ENCODE measurements around the gene TAOK1.

TAOK1 gene

GRCh38 chr17:29581583-29582253 is 191.6 kb downstream of the TAOK1 start:
- H3K9ac ChIP-seq (ENCODE audit: low read depth in 1 of 2, low read length in 2 of 2): no peak overlapping the region
- H3K9me3 ChIP-seq (ENCODE audit: control insufficient read depth in 1 of 2, low read length in 2 of 2): no peaks in the 10 kb centered on the region
- no peaks in the 10 kb centered on the region for H3K27me3 ChIP-seq (ENCODE audit: control insufficient read depth in 1 of 2, insufficient read depth in 2 of 2, low read length in 2 of 2)
- no peak overlapping the region for H3K4me3 ChIP-seq (ENCODE audit: low read depth in 1 of 2, low read length in 2 of 2)
- H3K36me3 ChIP-seq (ENCODE audit: control insufficient read depth in 1 of 2, insufficient read depth in 2 of 2, low read length in 2 of 2): peaks cover 15 to 37% of the 10 kb centered on the region in 2 donors
- H3K4me1 ChIP-seq (ENCODE audit: control insufficient read depth in 1 of 2, insufficient read depth in 2 of 2, low read length in 2 of 2): peaks cover 12 to 13% of the 10 kb centered on the region in 2 donors
- no peak overlapping the region for H3K27ac ChIP-seq (ENCODE audit: low read depth, low read length)

GRCh38 chr17:29582254-29582765 is 192.1 kb downstream of the TAOK1 start:
- H3K9me3 ChIP-seq (ENCODE audit: control insufficient read depth in 1 of 2, low read length in 2 of 2): no peaks in the 10 kb centered on the region
- H3K27ac ChIP-seq (ENCODE audit: low read depth, low read length): no peak overlapping the region
- H3K27me3 ChIP-seq (ENCODE audit: control insufficient read depth in 1 of 2, insufficient read depth in 2 of 2, low read length in 2 of 2): no peaks in the 10 kb centered on the region
- no peak overlapping the region for H3K9ac ChIP-seq (ENCODE audit: low read depth in 1 of 2, low read length in 2 of 2)
- H3K4me3 ChIP-seq (ENCODE audit: low read depth in 1 of 2, low read length in 2 of 2): no peak overlapping the region
- peaks cover 15 to 31% of the 10 kb centered on the region in 2 donors for H3K36me3 ChIP-seq (ENCODE audit: control insufficient read depth in 1 of 2, insufficient read depth in 2 of 2, low read length in 2 of 2)
- peaks cover 12 to 19% of the 10 kb centered on the region in 2 donors for H3K4me1 ChIP-seq (ENCODE audit: control insufficient read depth in 1 of 2, insufficient read depth in 2 of 2, low read length in 2 of 2)

- Histone ChIP-seq H3K27me3 (ENCODE audit: control insufficient read depth in 1 of 2, insufficient read depth in 2 of 2, low read length in 2 of 2) (no peaks in the 10 kb centered on the region), H3K9ac (ENCODE audit: low read depth in 1 of 2, low read length in 2 of 2) (no peak overlapping the region), H3K27ac (ENCODE audit: low read depth, low read length) (no peak overlapping the region), H3K4me1 (ENCODE audit: control insufficient read depth in 1 of 2, insufficient read depth in 2 of 2, low read length in 2 of 2) (peaks cover 14 to 23% of the 10 kb centered on the region in 2 donors), H3K9me3 (ENCODE audit: control insufficient read depth in 1 of 2, low read length in 2 of 2) (no peaks in the 10 kb centered on the region), H3K4me3 (ENCODE audit: low read depth in 1 of 2, low read length in 2 of 2) (no peak overlapping the region), H3K36me3 (ENCODE audit: control insufficient read depth in 1 of 2, insufficient read depth in 2 of 2, low read length in 2 of 2) (peaks cover 14 to 26% of the 10 kb centered on the region in 2 donors)
Observed at GRCh38 chr17:29582772-29583171, 192.6 kb downstream of the TAOK1 start.

- H3K4me3 ChIP-seq (ENCODE audit: low read depth in 1 of 2, low read length in 2 of 2): no peak overlapping the region
- peaks cover 23 to 31% of the 10 kb centered on the region in 2 donors for H3K4me1 ChIP-seq (ENCODE audit: control insufficient read depth in 1 of 2, insufficient read depth in 2 of 2, low read length in 2 of 2)
- no peaks in the 10 kb centered on the region for H3K9me3 ChIP-seq (ENCODE audit: control insufficient read depth in 1 of 2, low read length in 2 of 2)
- H3K27ac ChIP-seq (ENCODE audit: low read depth, low read length): no peak overlapping the region
- H3K9ac ChIP-seq (ENCODE audit: low read depth in 1 of 2, low read length in 2 of 2): no peak overlapping the region
- H3K27me3 ChIP-seq (ENCODE audit: control insufficient read depth in 1 of 2, insufficient read depth in 2 of 2, low read length in 2 of 2): no peaks in the 10 kb centered on the region
- peaks cover 6 to 18% of the 10 kb centered on the region in 2 donors for H3K36me3 ChIP-seq (ENCODE audit: control insufficient read depth in 1 of 2, insufficient read depth in 2 of 2, low read length in 2 of 2)
Observed at GRCh38 chr17:29583324-29584248, 193.4 kb downstream of the TAOK1 start.

- Histone ChIP-seq H3K36me3 (ENCODE audit: control insufficient read depth in 1 of 2, insufficient read depth in 2 of 2, low read length in 2 of 2) (peaks cover 5 to 14% of the 10 kb centered on the region in 2 donors), H3K4me3 (ENCODE audit: low read depth in 1 of 2, low read length in 2 of 2) (no peak overlapping the region), H3K9me3 (ENCODE audit: control insufficient read depth in 1 of 2, low read length in 2 of 2) (no peaks in the 10 kb centered on the region), H3K27me3 (ENCODE audit: control insufficient read depth in 1 of 2, insufficient read depth in 2 of 2, low read length in 2 of 2) (no peaks in the 10 kb centered on the region), H3K27ac (ENCODE audit: low read depth, low read length) (peak overlapping the region; percentile 11), H3K4me1 (ENCODE audit: control insufficient read depth in 1 of 2, insufficient read depth in 2 of 2, low read length in 2 of 2) (peaks cover 23 to 31% of the 10 kb centered on the region in 2 donors), H3K9ac (ENCODE audit: low read depth in 1 of 2, low read length in 2 of 2) (no peak overlapping the region)
Observed at GRCh38 chr17:29584452-29585079, 194.4 kb downstream of the TAOK1 start.

GRCh38 chr17:29585080-29585751 is 195.1 kb downstream of the TAOK1 start:
- Histone ChIP-seq H3K4me1 (ENCODE audit: control insufficient read depth in 1 of 2, insufficient read depth in 2 of 2, low read length in 2 of 2) (peaks cover 28 to 36% of the 10 kb centered on the region in 2 donors), H3K27ac (ENCODE audit: low read depth, low read length) (peak overlapping the region; percentile 22), H3K9me3 (ENCODE audit: control insufficient read depth in 1 of 2, low read length in 2 of 2) (no peaks in the 10 kb centered on the region), H3K9ac (ENCODE audit: low read depth in 1 of 2, low read length in 2 of 2) (no peak overlapping the region), H3K4me3 (ENCODE audit: low read depth in 1 of 2, low read length in 2 of 2) (peak overlapping the region in 1 of 2 donors; percentile 1), H3K36me3 (ENCODE audit: control insufficient read depth in 1 of 2, insufficient read depth in 2 of 2, low read length in 2 of 2) (peaks cover 5 to 14% of the 10 kb centered on the region in 2 donors), H3K27me3 (ENCODE audit: control insufficient read depth in 1 of 2, insufficient read depth in 2 of 2, low read length in 2 of 2) (no peaks in the 10 kb centered on the region)

GRCh38 chr17:29586676-29587469 is 196.7 kb downstream of the TAOK1 start:
- Histone ChIP-seq H3K9me3 (ENCODE audit: control insufficient read depth in 1 of 2, low read length in 2 of 2) (no peaks in the 10 kb centered on the region), H3K4me1 (ENCODE audit: control insufficient read depth in 1 of 2, insufficient read depth in 2 of 2, low read length in 2 of 2) (peaks cover 45 to 49% of the 10 kb centered on the region in 2 donors), H3K9ac (ENCODE audit: low read depth in 1 of 2, low read length in 2 of 2) (no peak overlapping the region), H3K27me3 (ENCODE audit: control insufficient read depth in 1 of 2, insufficient read depth in 2 of 2, low read length in 2 of 2) (no peaks in the 10 kb centered on the region), H3K36me3 (ENCODE audit: control insufficient read depth in 1 of 2, insufficient read depth in 2 of 2, low read length in 2 of 2) (peaks cover 2 to 12% of the 10 kb centered on the region in 2 donors), H3K4me3 (ENCODE audit: low read depth in 1 of 2, low read length in 2 of 2) (no peak overlapping the region), H3K27ac (ENCODE audit: low read depth, low read length) (no peak overlapping the region)

GRCh38 chr17:29587591-29587990 is 197.4 kb downstream of the TAOK1 start:
- Histone ChIP-seq H3K9me3 (ENCODE audit: control insufficient read depth in 1 of 2, low read length in 2 of 2) (no peaks in the 10 kb centered on the region), H3K4me1 (ENCODE audit: control insufficient read depth in 1 of 2, insufficient read depth in 2 of 2, low read length in 2 of 2) (peaks cover 52 to 57% of the 10 kb centered on the region in 2 donors), H3K36me3 (ENCODE audit: control insufficient read depth in 1 of 2, insufficient read depth in 2 of 2, low read length in 2 of 2) (peaks cover 0 to 4% of the 10 kb centered on the region in 2 donors), H3K27me3 (ENCODE audit: control insufficient read depth in 1 of 2, insufficient read depth in 2 of 2, low read length in 2 of 2) (no peaks in the 10 kb centered on the region), H3K27ac (ENCODE audit: low read depth, low read length) (no peak overlapping the region), H3K4me3 (ENCODE audit: low read depth in 1 of 2, low read length in 2 of 2) (peak overlapping the region in 1 of 2 donors; percentile 84), H3K9ac (ENCODE audit: low read depth in 1 of 2, low read length in 2 of 2) (peak overlapping the region in 1 of 2 donors; percentile 68)

GRCh38 chr17:29588017-29588561 is 197.9 kb downstream of the TAOK1 start:
- peak overlapping the region; percentile 68 to 87 for H3K9ac ChIP-seq (ENCODE audit: low read depth in 1 of 2, low read length in 2 of 2)
- peaks cover 55 to 60% of the 10 kb centered on the region in 2 donors for H3K4me1 ChIP-seq (ENCODE audit: control insufficient read depth in 1 of 2, insufficient read depth in 2 of 2, low read length in 2 of 2)
- H3K27me3 ChIP-seq (ENCODE audit: control insufficient read depth in 1 of 2, insufficient read depth in 2 of 2, low read length in 2 of 2): no peaks in the 10 kb centered on the region
- H3K4me3 ChIP-seq (ENCODE audit: low read depth in 1 of 2, low read length in 2 of 2): peak overlapping the region; percentile 84 to 89
- no peak overlapping the region for H3K27ac ChIP-seq (ENCODE audit: low read depth, low read length)
- H3K9me3 ChIP-seq (ENCODE audit: control insufficient read depth in 1 of 2, low read length in 2 of 2): no peaks in the 10 kb centered on the region
- H3K36me3 ChIP-seq (ENCODE audit: control insufficient read depth in 1 of 2, insufficient read depth in 2 of 2, low read length in 2 of 2): no peaks in the 10 kb centered on the region

Measured in duodenal mucosa (tissue), 2 donors.